NCI-H2227 (cell line): ENCODE measurements around the gene DSCAM.
"Not testable (repeated sequence)": the region's sequence is repeated elsewhere in the genome, so short reads cannot be mapped to it uniquely, and the experiment has no call there.

ENCODE experiments used
- DNase-seq: peaks from one replicate; lab custom pipeline; 2025; ENCODE audit not compliant: unreplicated experiment; lab: John Stamatoyannopoulos, UW

Gene DSCAM

GRCh38 chr21:40337981-40338380 lies 509.0 kb downstream of the DSCAM start:
- no peak for DNase-seq

DNA sequence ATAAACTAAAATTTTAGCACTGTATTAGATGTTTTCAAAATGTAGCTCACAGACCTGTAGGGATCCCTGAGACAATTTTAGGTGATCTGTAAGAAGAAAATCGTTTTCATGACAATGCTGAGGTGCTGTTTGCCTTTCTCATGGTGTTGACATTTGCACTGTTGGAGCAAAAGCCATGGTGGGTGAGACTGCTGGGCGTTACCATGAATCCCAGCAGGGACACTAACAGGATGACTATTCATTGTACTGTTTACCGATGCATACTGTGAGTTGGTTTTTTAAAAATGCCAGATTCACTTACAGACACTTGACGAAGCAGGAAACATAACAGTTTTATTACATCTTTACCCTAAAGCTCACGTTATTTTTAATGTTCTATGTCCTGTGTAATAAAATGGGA lies 511.3 kb downstream of the DSCAM start:
- DNase-seq, result no peak

DNA sequence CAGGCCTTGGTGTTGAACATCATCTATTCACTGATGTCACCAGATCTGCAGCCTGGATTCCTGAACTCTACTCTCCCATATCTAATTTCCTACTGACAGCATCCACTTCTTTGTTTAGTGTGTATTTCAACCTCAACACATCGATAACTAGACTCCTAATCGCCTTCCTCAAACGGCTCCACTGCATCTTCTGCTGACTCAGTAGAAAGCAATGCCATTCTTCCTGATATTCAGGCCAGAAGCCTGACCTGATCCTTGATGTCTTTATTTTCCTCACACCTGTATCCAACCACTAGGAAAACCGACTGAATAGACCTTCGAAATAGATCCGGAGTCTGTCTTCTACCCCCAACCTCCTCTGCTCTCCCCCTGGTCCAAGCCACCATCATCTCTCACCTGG lies 512.8 kb downstream of the DSCAM start:
- DNase-seq, result no peak

DNA sequence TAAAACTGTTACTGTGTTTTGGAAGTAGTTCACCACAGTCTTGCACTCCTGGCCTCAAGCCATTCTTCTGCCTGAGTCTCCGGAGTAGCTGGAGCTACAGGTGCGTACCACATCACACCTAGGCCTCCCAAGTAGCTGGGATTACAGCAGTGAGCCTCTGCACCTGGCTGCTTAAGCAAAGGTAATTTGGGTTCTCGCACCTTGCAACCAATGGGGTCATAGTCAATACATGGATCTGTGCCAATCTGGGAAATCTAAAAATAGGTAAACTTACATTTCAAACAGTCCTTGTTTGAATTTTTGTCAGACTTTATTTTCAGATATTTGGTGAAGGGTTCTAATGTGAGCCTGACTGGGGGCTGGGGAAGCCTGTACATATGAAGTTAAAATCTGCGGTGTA lies 513.2 kb downstream of the DSCAM start:
- DNase-seq, result no peak

DNA sequence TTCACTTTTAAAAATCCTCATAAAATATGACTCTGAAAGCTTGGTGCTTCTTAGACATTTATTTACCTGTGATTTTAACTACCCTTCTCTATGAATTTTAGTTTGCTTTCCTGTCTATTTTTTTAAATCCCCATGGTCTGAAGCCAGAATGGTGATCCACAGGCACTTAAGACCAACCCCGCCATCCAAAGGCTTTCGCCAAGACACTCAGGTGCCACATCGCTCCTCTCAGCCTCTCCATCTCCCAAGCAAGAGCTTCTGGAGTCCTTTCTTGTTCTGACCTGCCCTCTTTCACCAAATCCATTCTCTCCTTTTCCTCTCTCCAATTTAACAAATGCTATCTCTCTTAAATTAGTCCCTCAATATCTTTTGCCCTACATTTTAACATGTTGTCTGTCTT lies 515.2 kb downstream of the DSCAM start:
- DNase-seq, result no peak

- no peak for DNase-seq
Measured at GRCh38 chr21:40331172-40331571, 515.8 kb downstream of the DSCAM start.

GRCh38 chr21:40324389-40324788 lies 522.6 kb downstream of the DSCAM start:
- no peak for DNase-seq

GRCh38 chr21:40320718-40321117 lies 526.2 kb downstream of the DSCAM start:
- not testable (repeated sequence) for DNase-seq

GRCh38 chr21:40318371-40318770 lies 528.6 kb downstream of the DSCAM start:
- no peak for DNase-seq

- DNase-seq, result no peak
Measured at GRCh38 chr21:40316104-40316503, 530.9 kb downstream of the DSCAM start.

- no peak for DNase-seq
Measured at GRCh38 chr21:40315626-40316025, 531.3 kb downstream of the DSCAM start.

GRCh38 chr21:40313260-40313659 lies 533.7 kb downstream of the DSCAM start:
- DNase-seq, result no peak

- DNase-seq, result no peak
Measured at GRCh38 chr21:40300300-40300699, 546.7 kb downstream of the DSCAM start.

GRCh38 chr21:40299451-40299850 lies 547.5 kb downstream of the DSCAM start:
- no peak for DNase-seq

DNA sequence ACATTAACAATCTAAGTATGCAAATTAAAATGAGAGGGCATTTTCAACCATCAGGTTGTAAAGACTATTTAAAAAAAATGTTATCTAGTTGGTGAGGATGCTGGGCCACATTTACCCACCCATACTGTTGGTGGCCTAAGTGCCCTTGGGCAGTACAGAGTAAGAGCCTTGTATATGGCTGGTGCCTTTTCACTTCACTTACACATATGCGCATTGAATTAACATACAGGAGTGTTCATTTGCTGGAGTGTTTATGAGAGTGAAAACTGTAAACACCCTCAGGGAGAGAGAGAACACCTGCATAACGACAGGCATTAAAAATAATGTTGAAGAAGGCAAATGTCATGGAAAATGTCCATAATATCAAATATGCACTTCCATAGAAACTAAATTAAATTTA lies 552.6 kb downstream of the DSCAM start:
- no peak for DNase-seq

DNA sequence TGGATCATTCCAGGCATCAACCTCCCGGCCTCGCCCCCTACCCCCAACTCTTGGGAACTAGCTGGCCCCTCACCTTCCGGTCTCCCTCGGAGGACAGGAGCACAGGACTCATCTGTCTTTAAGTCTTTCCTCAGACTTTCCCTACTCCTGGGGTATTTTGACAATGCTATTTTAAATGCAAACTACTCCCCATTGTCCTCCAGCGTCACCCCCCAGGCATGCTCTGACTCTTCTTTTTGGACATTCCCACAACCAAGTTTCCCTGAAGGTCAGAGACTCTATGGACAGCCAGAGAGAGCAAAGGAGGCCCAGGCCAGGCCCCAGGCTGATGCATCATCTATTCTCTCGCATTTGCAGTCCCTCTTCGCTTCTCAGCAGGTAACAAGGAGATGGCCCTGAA lies 555.4 kb downstream of the DSCAM start:
- no peak for DNase-seq

DNA sequence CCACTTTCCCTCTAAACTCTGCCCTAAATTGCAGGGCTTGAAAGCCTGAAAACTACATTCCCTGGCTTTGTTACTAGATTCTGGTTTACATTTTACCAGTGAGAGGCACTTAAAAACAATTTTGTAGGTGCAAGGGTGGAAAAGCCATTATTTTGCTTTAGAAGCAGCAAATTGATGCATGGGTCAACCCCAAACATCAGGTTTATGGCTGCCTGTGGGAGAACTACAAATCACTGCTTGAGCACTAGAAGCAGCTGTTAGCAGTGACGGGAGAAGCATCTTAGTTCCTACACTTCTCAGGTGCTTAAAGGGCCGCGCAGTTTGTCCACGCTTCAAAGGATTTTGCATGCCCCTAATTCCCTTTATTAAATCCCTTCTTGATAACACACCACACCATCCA lies 562.5 kb downstream of the DSCAM start:
- DNase-seq, result peak; percentile 72

GRCh38 chr21:40282912-40283886 lies 563.8 kb downstream of the DSCAM start:
- no peak for DNase-seq

DNA sequence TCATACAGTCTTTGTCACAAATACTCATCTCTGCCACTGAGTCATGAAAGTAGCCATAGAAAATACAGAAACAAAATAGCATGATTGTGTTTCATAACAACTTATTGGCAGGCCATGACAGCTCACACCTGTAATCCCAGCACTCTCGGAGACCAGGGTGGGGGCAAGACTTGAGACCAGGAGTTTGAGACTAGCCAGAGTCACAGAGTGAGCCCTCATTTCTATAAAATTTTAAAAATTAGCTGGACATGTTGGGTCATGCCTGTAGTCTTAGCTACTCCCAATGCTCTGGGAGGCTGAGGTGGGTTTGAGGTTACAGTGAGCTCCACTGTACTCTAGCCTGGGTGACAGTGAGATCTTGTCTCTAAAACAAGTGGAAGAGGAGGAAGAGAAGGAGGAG lies 568.6 kb downstream of the DSCAM start:
- no peak for DNase-seq

- no peak for DNase-seq
Measured at GRCh38 chr21:40276001-40276400, 571.0 kb downstream of the DSCAM start.

GRCh38 chr21:40272037-40272436 lies 574.9 kb downstream of the DSCAM start:
- DNase-seq, result no peak

DNA sequence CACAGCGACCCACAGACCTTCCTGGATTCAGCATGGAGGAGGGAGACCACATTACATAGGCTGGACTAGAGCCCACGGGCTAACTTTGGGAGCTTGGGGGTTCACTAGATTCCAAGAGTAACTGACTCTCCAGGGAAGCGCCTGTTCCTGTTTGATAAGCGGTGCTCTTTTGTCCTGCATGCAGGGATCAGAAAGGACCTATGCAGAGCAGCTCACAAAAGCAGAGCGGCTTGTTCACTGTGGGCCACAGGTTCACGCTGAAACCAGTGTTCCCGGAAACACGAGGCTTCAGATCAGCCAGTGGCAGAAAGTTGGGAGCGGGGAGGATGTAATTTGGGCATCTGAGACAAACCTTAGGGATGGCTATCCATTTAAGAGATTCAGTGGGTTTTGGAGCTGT lies 575.8 kb downstream of the DSCAM start:
- no peak for DNase-seq

DNA sequence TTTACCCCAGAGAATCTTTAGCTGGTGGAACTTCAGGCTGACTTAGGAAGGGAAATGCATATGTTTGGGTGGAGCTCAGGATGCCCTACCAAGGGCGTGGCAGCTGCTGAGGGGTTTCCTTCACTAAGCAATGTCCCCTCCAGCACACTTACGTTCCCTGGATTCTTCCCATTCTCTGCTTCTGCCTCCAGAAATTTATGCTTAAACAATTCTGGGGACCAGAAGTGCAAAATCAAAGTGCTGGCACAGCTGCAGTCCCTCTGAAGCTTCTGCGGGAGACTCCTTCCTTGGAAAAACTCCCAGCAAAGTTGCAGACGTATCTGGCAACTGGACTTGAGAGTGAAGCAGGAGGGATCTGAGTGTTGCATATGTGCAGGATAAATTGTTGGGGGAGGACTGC lies 576.9 kb downstream of the DSCAM start:
- no peak for DNase-seq
